Body of pancreas (tissue), 4 donors: ENCODE measurements around the gene ACTN1. TPM values are rescaled to one million over a fixed set of nuclear protein-coding genes. Genes with fewer than 3 reads are reported as not detected.
A peak's percentile ranks its signal among the peaks of the same experiment; 100 is the strongest.

Source experiments
- ATAC-seq: fragments of 150-250 bp; one replicate; pipeline ENCODE4 v1.9.1; 2016
- DNase-seq, 4 donors: peaks; one replicate each; pipeline ENCODE4 v3.0.0-alpha.2; 2019
- H3K27ac ChIP-seq, 4 donors: fragments of 200-600 bp; sonication (generic); 1 replicate in 3 of 4; 2 replicates in 1 of 4; pipeline versions ENCODE4 v1.5.1 to v1.6.1; 2016 to 2019; ENCODE audit warnings: mild to moderate bottlenecking in 1 of 4, mixed read lengths in 1 of 4, moderate library complexity in 1 of 4
- H3K27me3 ChIP-seq, 2 donors: fragments of 200-600 bp; sonication (generic); one replicate each; pipeline ENCODE4 v1.6.0; 2016; ENCODE audit warnings: mild to moderate bottlenecking in 1 of 2
- H3K36me3 ChIP-seq, 2 donors: fragments of 200-600 bp; sonication (generic); replicated peaks in 1 of 2; 2 replicates each; pipeline ENCODE4 v1.5.1; 2016; ENCODE audit warnings: low read depth in 2 of 2; ENCODE audit not compliant: insufficient read depth in 1 of 2
- H3K4me1 ChIP-seq: fragments of 200-600 bp; sonication (generic); one replicate; pipeline ENCODE4 v1.6.0; 2016
- H3K4me3 ChIP-seq, 2 donors: fragments of 200-600 bp; sonication (generic); 1 replicate in 1 of 2; 2 replicates in 1 of 2; pipeline ENCODE4 v1.5.1; 2016 to 2019
- H3K9me3 ChIP-seq, 3 donors: fragments of 200-600 bp; sonication (generic); 1 replicate in 2 of 3; 2 replicates in 1 of 3; pipeline ENCODE4 v1.5.1; 2016
- POLR2A ChIP-seq, 3 donors: fragments of 450-650 bp; IDR thresholded peaks; one replicate each; pipeline ENCODE4 v1.6.1; 2016; ENCODE audit warnings: antibody characterized with exemption in 3 of 3, mild to moderate bottlenecking in 2 of 3
- WGBS, 2 donors: methylation state at CpG; one replicate each; pipeline ENCODE4 v1.1.5; 2017; 5-methylcytosine and 5-hydroxymethylcytosine counted together
- intact Hi-C: fragments of 100-400 bp; cut with DNase I; formaldehyde crosslinking; loops from one replicate; pipeline ENCODE4 v1.15.1; 2023
- total RNA-seq, 2 donors: library from RNA; depleted of rRNA; stranded (reverse); fragments of >200 nt; gene quantifications; one replicate each; pipeline ENCODE4 v1.1.0, GENCODE V29; 2016
- TF ChIP-seq, protein P1 (sequence below), 7 experiments: fragments of 450-650 bp in 4 of 7; fragments of 200-600 bp in 3 of 7; sonication (generic) in 3 of 7; IDR thresholded peaks; one replicate each; pipeline ENCODE4 v1.5.1; 2016 to 2019; ENCODE audit warnings: antibody characterized with exemption in 7 of 7

ACTN1 gene
- total RNA-seq, 2 donors from 2014 or later, result 84.8 to 93.6 TPM

DNA sequence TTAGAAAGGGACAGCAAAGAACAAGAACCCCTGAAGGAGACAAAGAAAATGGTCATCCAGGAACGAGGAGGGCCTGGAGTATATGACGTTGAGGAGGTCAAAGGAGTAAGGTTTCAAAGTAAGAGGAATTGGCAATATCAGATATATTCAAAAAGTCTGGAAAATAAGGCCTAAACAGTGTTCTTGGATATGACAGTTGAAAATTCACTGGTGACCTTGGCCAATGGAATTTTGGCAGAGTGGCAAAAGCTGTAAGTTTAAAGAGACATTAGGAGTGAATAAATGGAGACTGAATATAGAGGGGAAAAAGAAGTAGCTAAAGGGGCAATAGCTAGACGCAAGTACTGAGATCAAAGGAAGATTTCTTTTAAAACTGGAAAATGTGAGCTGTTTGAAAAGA lies 4.1 kb upstream of the ACTN1 start:
- H3K4me1 ChIP-seq, result peaks cover 24% of the 10 kb centered on the region
- WGBS, 2 donors, result 28 to 39% methylated on average over 3 of the region's 3 CpGs
- intact Hi-C loops, result loop anchor here (5.0 kb wide), 1 partner anchor 76 kb away; no protein-coding TSS in a partner anchor
- ATAC-seq, result no peak
- H3K27me3 ChIP-seq, result no peaks in the 10 kb centered on the region
- H3K27ac ChIP-seq, result peak overlapping the region in 2 of 4 donors; percentile 30 to 55
- DNase-seq, result no peak
- TF ChIP-seq, protein P1, sequence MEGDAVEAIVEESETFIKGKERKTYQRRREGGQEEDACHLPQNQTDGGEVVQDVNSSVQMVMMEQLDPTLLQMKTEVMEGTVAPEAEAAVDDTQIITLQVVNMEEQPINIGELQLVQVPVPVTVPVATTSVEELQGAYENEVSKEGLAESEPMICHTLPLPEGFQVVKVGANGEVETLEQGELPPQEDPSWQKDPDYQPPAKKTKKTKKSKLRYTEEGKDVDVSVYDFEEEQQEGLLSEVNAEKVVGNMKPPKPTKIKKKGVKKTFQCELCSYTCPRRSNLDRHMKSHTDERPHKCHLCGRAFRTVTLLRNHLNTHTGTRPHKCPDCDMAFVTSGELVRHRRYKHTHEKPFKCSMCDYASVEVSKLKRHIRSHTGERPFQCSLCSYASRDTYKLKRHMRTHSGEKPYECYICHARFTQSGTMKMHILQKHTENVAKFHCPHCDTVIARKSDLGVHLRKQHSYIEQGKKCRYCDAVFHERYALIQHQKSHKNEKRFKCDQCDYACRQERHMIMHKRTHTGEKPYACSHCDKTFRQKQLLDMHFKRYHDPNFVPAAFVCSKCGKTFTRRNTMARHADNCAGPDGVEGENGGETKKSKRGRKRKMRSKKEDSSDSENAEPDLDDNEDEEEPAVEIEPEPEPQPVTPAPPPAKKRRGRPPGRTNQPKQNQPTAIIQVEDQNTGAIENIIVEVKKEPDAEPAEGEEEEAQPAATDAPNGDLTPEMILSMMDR (IDR thresholded peaks at IDR 0.05), result no peak
- TF ChIP-seq POLR2A (IDR thresholded peaks at IDR 0.05), result no peak
- H3K36me3 ChIP-seq, result no peaks in the 10 kb centered on the region
- no peak overlapping the region for H3K4me3 ChIP-seq
- no peaks in the 10 kb centered on the region for H3K9me3 ChIP-seq

DNA sequence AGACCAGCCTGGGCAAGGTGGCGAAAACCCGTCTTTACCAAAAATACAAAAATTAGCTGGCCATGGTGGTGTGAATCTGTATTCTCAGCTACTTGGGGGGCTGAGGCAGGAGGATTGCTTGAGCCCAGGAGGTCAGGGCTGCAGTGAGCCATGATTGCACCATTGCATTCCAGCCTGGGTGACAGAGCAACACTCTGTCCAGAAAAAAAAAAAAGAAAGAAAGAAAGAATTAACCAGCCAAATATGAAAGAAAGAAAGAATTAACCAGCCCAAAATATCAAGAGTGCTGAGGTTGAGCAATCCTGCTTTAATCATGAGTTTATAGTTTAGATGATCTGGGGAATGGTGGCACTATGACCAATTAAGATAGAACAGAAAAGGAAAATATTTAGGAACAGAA lies 3.5 kb upstream of the ACTN1 start:
- no peak for TF ChIP-seq POLR2A (IDR thresholded peaks at IDR 0.05)
- TF ChIP-seq, protein P1 (IDR thresholded peaks at IDR 0.05), result no peak
- WGBS, 2 donors, result 94 to 97% methylated on average over 2 of the region's 2 CpGs
- H3K27ac ChIP-seq, result peak overlapping the region in 2 of 4 donors; percentile 30 to 55
- no peaks in the 10 kb centered on the region for H3K36me3 ChIP-seq
- H3K9me3 ChIP-seq, result no peaks in the 10 kb centered on the region
- DNase-seq (no peak), ATAC-seq (no peak)
- intact Hi-C loops, result loop anchor here (5.0 kb wide), 1 partner anchor 75 kb away; no protein-coding TSS in a partner anchor
- H3K27me3 ChIP-seq, result no peaks in the 10 kb centered on the region
- H3K4me1 ChIP-seq, result peaks cover 24% of the 10 kb centered on the region
- H3K4me3 ChIP-seq, result no peak overlapping the region

DNA sequence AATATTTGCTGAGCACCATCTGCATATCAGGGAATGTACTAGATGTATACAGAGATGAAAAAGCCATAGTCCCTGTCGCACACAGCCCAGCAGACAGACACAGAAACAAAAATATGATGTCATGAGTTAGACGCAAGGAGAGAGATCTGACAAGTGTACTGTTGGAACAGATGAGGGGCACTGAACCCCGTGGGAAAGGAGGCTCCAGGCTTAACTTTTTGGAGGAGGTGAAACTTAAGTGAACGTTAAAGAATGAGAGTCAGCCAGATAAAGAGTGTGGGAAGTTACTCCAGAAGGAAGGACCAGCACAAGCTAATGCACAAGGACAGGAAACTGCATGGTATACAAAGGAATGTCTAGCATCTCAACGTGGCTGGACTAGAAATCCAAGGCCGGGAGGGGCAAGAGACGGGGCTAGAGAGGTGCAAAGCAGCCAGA lies 2.5 kb upstream of the ACTN1 start:
- intact Hi-C loops, result loop anchor here (5.0 kb wide), 1 partner anchor 74 kb away; no protein-coding TSS in a partner anchor
- WGBS, 2 donors, result 72 to 73% methylated on average over 7 of the region's 7 CpGs

DNA sequence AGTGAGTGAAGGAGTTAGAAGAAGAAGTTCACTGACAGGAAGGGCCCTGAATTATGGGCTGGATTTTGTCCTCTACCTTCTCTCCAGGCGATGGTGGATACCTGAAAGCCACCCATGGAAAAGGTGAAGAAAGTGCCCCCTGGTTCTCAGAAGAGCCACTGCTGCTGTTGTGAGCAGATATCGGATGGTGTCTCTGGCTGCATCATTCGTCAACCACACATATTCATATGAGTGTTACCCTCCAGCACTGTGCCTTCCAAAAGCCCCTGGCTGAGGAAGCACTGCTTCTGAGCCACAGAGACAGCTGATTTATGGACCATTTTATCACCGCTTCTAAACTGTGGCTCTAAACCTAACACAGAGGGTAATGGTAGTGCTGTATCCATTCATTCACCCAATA lies 2.0 kb upstream of the ACTN1 start:
- Histone ChIP-seq H3K4me3 (no peak overlapping the region), H3K27me3 (no peaks in the 10 kb centered on the region), H3K9me3 (no peaks in the 10 kb centered on the region), H3K27ac (no peak overlapping the region), H3K4me1 (peaks cover 38% of the 10 kb centered on the region), H3K36me3 (no peaks in the 10 kb centered on the region)
- DNase-seq, result no peak
- TF ChIP-seq, protein P1 (IDR thresholded peaks at IDR 0.05), result no peak
- no peak for TF ChIP-seq POLR2A (IDR thresholded peaks at IDR 0.05)
- intact Hi-C loops, result loop anchor here (5.0 kb wide), 1 partner anchor 74 kb away; no protein-coding TSS in a partner anchor
- 89 to 95% methylated on average over 3 to 4 of the region's 4 CpGs for WGBS, 2 donors
- no peak for ATAC-seq

More for the DNA sequence above, 2.5 kb upstream of the ACTN1 start:
- H3K27me3 ChIP-seq, result no peaks in the 10 kb centered on the region
- TF ChIP-seq, protein P1 (IDR thresholded peaks at IDR 0.05), result no peak
- no peak for TF ChIP-seq POLR2A (IDR thresholded peaks at IDR 0.05)
- no peaks in the 10 kb centered on the region for H3K9me3 ChIP-seq
- peaks cover 34% of the 10 kb centered on the region for H3K4me1 ChIP-seq
- DNase-seq (no peak), ATAC-seq (no peak)
- no peak overlapping the region for H3K4me3 ChIP-seq
- H3K36me3 ChIP-seq, result no peaks in the 10 kb centered on the region
- H3K27ac ChIP-seq, result no peak overlapping the region
